NB4 (cell line): Measurements from ENCODE around the gene ORM1.

ENCODE experiments used
- CTCF ChIP-seq: IDR thresholded peaks from one replicate; pipeline ENCODE4 v1.5.1; 2012; ENCODE audit warnings: low read depth, low read length
- MYC ChIP-seq: IDR thresholded peaks from 2 replicates; pipeline ENCODE4 v1.6.1; 2011; ENCODE audit warnings: low read depth, low read length
- POLR2A ChIP-seq: IDR thresholded peaks from 2 replicates; pipeline ENCODE4 v1.6.1; 2011; ENCODE audit warnings: mild to moderate bottlenecking; ENCODE audit not compliant: insufficient read length; ENCODE audit errors: extremely low read depth
- TF ChIP-seq, protein P1 (sequence below): IDR thresholded peaks from 2 replicates; pipeline ENCODE4 v1.6.1; 2011; ENCODE audit warnings: low read depth, low read length

GRCh38 chr9:114324492-114324891, 1.6 kb downstream of the ORM1 start:
- no peak for TF ChIP-seq CTCF
- TF ChIP-seq, protein P1, sequence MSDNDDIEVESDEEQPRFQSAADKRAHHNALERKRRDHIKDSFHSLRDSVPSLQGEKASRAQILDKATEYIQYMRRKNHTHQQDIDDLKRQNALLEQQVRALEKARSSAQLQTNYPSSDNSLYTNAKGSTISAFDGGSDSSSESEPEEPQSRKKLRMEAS = no peak
- no peak for TF ChIP-seq POLR2A
- no peak for TF ChIP-seq MYC
